IMR-90 (cell line): Measurements from ENCODE around the gene GPC6. TPM values are rescaled to one million over a fixed set of nuclear protein-coding genes. Genes with fewer than 3 reads are reported as not detected.

Experiments used
- ATAC-seq: fragments of 200-7000 bp; cut with Tn5 transposase; 2 replicates; pipeline ENCODE4 v1.9.1; 2020; ENCODE audit warnings: low read depth, mild to moderate bottlenecking, moderate library complexity
- BruUV-seq: library from RNA; stranded (reverse); fragments of 400-500 nt; replicated peaks from 2 replicates; lab custom pipeline; 2021; lab: Mats Ljungman, UMichigan
- CTCF ChIA-PET: fragments of 300-600 bp; formaldehyde crosslinking; extraction: SDS; loops from one replicate; lab custom pipeline; 2021; ENCODE audit warnings: antibody characterized with exemption; lab: Yijun Ruan, JAX
- POLR2A ChIA-PET: fragments of 300-600 bp; sonication (Branson Sonifier 250); formaldehyde crosslinking; loops from one replicate; lab custom pipeline; 2022; ENCODE audit warnings: antibody characterized with exemption; ENCODE audit not compliant: unreplicated experiment; lab: Charles Lee
- DNase-seq: peaks from one replicate; pipeline ENCODE4 v3.0.0; 2013
- H2AFZ ChIP-seq: replicated peaks from 2 replicates; pipeline ENCODE3; 2013; ENCODE audit warnings: low read length, mild to moderate bottlenecking; ENCODE audit not compliant: poor library complexity
- H2AK5ac ChIP-seq: 2 replicates; pipeline ENCODE4 v1.6.1; 2013; ENCODE audit warnings: low read depth, low read length, inconsistent platforms
- H2AK9ac ChIP-seq: replicated peaks from 2 replicates; pipeline ENCODE3; 2013; ENCODE audit warnings: mild to moderate bottlenecking, low read depth, low read length, moderate library complexity; ENCODE audit not compliant: poor library complexity
- H2BK120ac ChIP-seq: 2 replicates; pipeline ENCODE4 v1.6.1; 2013; ENCODE audit warnings: low read depth, low read length, inconsistent platforms
- H2BK15ac ChIP-seq: 3 replicates; pipeline ENCODE4 v1.6.1; 2013; ENCODE audit warnings: low read depth, low read length, inconsistent platforms
- H2BK20ac ChIP-seq: 2 replicates; pipeline ENCODE4 v1.6.1; 2013; ENCODE audit warnings: low read depth, mild to moderate bottlenecking, inconsistent platforms, low read length, moderate library complexity
- H2BK5ac ChIP-seq: 2 replicates; pipeline ENCODE4 v1.6.1; 2013; ENCODE audit warnings: mild to moderate bottlenecking, low read depth, low read length, inconsistent platforms; ENCODE audit not compliant: poor library complexity, severe bottlenecking
- H3K14ac ChIP-seq: replicated peaks from 2 replicates; pipeline ENCODE4 v1.6.1; 2013; ENCODE audit warnings: low read depth, low read length, inconsistent platforms
- H3K18ac ChIP-seq: 2 replicates; pipeline ENCODE4 v1.6.1; 2013; ENCODE audit warnings: low read depth, low read length, control low read depth
- H3K23ac ChIP-seq: 2 replicates; pipeline ENCODE4 v1.6.1; 2013; ENCODE audit warnings: low read depth, low read length, inconsistent platforms
- H3K27ac ChIP-seq: 2 replicates; pipeline ENCODE4 v1.5.1; 2013; ENCODE audit warnings: mild to moderate bottlenecking, control low read depth, low read length; ENCODE audit not compliant: insufficient read depth
- H3K27me3 ChIP-seq: 2 replicates; pipeline ENCODE4 v1.6.1; 2013; ENCODE audit warnings: low read length; ENCODE audit not compliant: control insufficient read depth, insufficient read depth
- H3K36me3 ChIP-seq: 2 replicates; pipeline ENCODE4 v1.6.1; 2013; ENCODE audit warnings: low read length, mixed read lengths; ENCODE audit not compliant: control insufficient read depth, insufficient read depth
- H3K4ac ChIP-seq: 2 replicates; pipeline ENCODE4 v1.6.1; 2013; ENCODE audit warnings: low read depth, low read length, inconsistent platforms
- H3K4me1 ChIP-seq: 2 replicates; pipeline ENCODE4 v1.6.1; 2013; ENCODE audit warnings: low read length, mixed read lengths; ENCODE audit not compliant: control insufficient read depth, insufficient read depth
- H3K4me2 ChIP-seq: 2 replicates; pipeline ENCODE4 v1.6.1; 2013; ENCODE audit warnings: low read depth, mild to moderate bottlenecking, control low read depth, low read length, moderate library complexity
- H3K4me3 ChIP-seq: 2 replicates; pipeline ENCODE4 v1.5.1; 2013; ENCODE audit warnings: low read depth, mild to moderate bottlenecking, control low read depth, low read length, moderate library complexity; ENCODE audit not compliant: insufficient read depth
- H3K56ac ChIP-seq: 2 replicates; pipeline ENCODE4 v1.6.1; 2013; ENCODE audit warnings: low read length, inconsistent platforms; ENCODE audit not compliant: insufficient read depth; ENCODE audit errors: extremely low read depth
- H3K79me1 ChIP-seq, 2 experiments: 2 replicates each; pipeline ENCODE4 v1.6.1; 2013; ENCODE audit warnings: low read length in 2 of 2, inconsistent platforms in 1 of 2, low read depth in 1 of 2
- H3K9ac ChIP-seq: 2 replicates; pipeline ENCODE4 v1.6.1; 2013; ENCODE audit warnings: low read depth, low read length, control low read depth
- H3K9me1 ChIP-seq: 2 replicates; pipeline ENCODE4 v1.6.1; 2013; ENCODE audit warnings: low read length, inconsistent platforms; ENCODE audit not compliant: insufficient read depth
- H3K9me3 ChIP-seq: 2 replicates; pipeline ENCODE4 v1.6.1; 2013; ENCODE audit warnings: low read length; ENCODE audit not compliant: control insufficient read depth, insufficient read depth
- H4K20me1 ChIP-seq: 2 replicates; pipeline ENCODE4 v1.6.1; 2013; ENCODE audit warnings: low read length, inconsistent platforms; ENCODE audit not compliant: insufficient read depth
- H4K5ac ChIP-seq: 2 replicates; pipeline ENCODE4 v1.6.1; 2013; ENCODE audit warnings: mild to moderate bottlenecking, low read depth, low read length, control low read depth
- H4K8ac ChIP-seq, 2 experiments: 2 replicates each; pipeline ENCODE4 v1.6.1; 2013; ENCODE audit warnings: low read depth in 2 of 2, low read length in 2 of 2, control low read depth in 1 of 2, inconsistent platforms in 1 of 2
- H4K91ac ChIP-seq: 2 replicates; pipeline ENCODE4 v1.6.1; 2013; ENCODE audit warnings: low read depth, low read length, inconsistent platforms; ENCODE audit not compliant: insufficient read depth
- BHLHE40 ChIP-seq: fragments of 150-350 bp; IDR thresholded peaks from 2 replicates; pipeline ENCODE4 v1.6.1; 2016; ENCODE audit warnings: mild to moderate bottlenecking, low read depth, low read length
- CEBPB ChIP-seq: IDR thresholded peaks from 2 replicates; pipeline ENCODE4 v1.6.1; 2012; ENCODE audit warnings: low read depth, low read length, improper control_type of control experiment
- CTCF ChIP-seq: conservative IDR thresholded peaks from 2 replicates; pipeline ENCODE4 v1.5.1; 2012; ENCODE audit warnings: mild to moderate bottlenecking, low read depth, low read length, improper control_type of control experiment
- MXI1 ChIP-seq: IDR thresholded peaks from 2 replicates; pipeline ENCODE4 v1.6.1; 2012; ENCODE audit warnings: low read depth, mild to moderate bottlenecking, low read length, moderate library complexity, borderline replicate concordance
- NFE2L2 ChIP-seq: fragments of 150-350 bp; IDR thresholded peaks from 2 replicates; pipeline ENCODE4 v1.6.1; 2016; ENCODE audit warnings: low read depth, mild to moderate bottlenecking, low read length
- RCOR1 ChIP-seq: IDR thresholded peaks from 2 replicates; pipeline ENCODE4 v1.6.1; 2012; ENCODE audit warnings: mild to moderate bottlenecking, low read length, improper control_type of control experiment; ENCODE audit not compliant: insufficient replicate concordance
- WGBS, 2 experiments: methylation state at CpG; one replicate each; pipeline versions ENCODE4 v1.1.5 to v1.1.7; 2013; ENCODE audit warnings: missing lambda C conversion rate in 2 of 2; ENCODE audit not compliant: insufficient read length in 1 of 2; ENCODE audit errors: extremely low coverage in 2 of 2; 5-methylcytosine and 5-hydroxymethylcytosine counted together
- dilution Hi-C: fragments of 300-500 bp; cut with HindIII; formaldehyde crosslinking; loops from one replicate; pipeline ENCODE4 v1.14.3; 2018; ENCODE audit warnings: low sequenced_read_pairs; ENCODE audit not compliant: unreplicated experiment
- in situ Hi-C: fragments of 300-500 bp; cut with MboI; formaldehyde crosslinking; loops from 3 replicates; pipeline ENCODE4 v1.14.3; 2019; ENCODE audit warnings: low sequenced_read_pairs, inconsistent platforms, mixed read lengths
- intact Hi-C: fragments of 100-400 bp; cut with micrococcal nuclease; formaldehyde crosslinking; loops from 2 replicates; pipeline ENCODE4 v1.10.0; 2022
- polyA plus RNA-seq, 3 experiments: library from polyadenylated mRNA; depleted of rRNA; stranded (reverse); fragments of >200 nt; gene quantifications; 2 replicates each; pipeline ENCODE4 v1.2.3, GENCODE V29; 2012; ENCODE audit warnings: low replicate concordance in 1 of 3
- total RNA-seq: library from RNA; depleted of rRNA; stranded (reverse); fragments of >200 nt; gene quantifications from 2 replicates; pipeline ENCODE4 v1.2.3, GENCODE V29; 2012

Gene GPC6
- total and polyA plus RNA-seq, 2 of the 4 experiments (the other 2 are of a cell fraction): 14.9 to 39.4 TPM

GRCh38 chr13:94009701-94010100, 783.1 kb downstream of the GPC6 start:
- no peaks in the 10 kb centered on the region for H3K9me3 ChIP-seq
- no TSS peak for BruUV-seq
- ATAC-seq (peak; percentile 71), DNase-seq (peak; percentile 64)
- ChIA-PET CTCF (no interaction called here), POLR2A (no interaction called here)
- TF ChIP-seq CEBPB: peak; percentile 65; the same call in 1 of the 2 replicates
- TF ChIP-seq BHLHE40: no peak
- no peak for TF ChIP-seq NFE2L2
- TF ChIP-seq RCOR1: no peak
- TF ChIP-seq CTCF: no peak
- no peak for TF ChIP-seq MXI1
- H3K18ac ChIP-seq: no peak overlapping the region
- H3K56ac ChIP-seq: no peak overlapping the region
- H3K4me3 ChIP-seq: no peak overlapping the region
- H3K79me1 ChIP-seq: no peaks in the 10 kb centered on the region
- no peak overlapping the region for H2AK9ac ChIP-seq
- no peak overlapping the region for H3K4me2 ChIP-seq
- H3K36me3 ChIP-seq: no peaks in the 10 kb centered on the region
- H3K23ac ChIP-seq: no peak overlapping the region
- H2BK15ac ChIP-seq: no peak overlapping the region
- dilution Hi-C loops: no loop called here
- intact Hi-C loops: no loop called here
- 0 out of 2 replicates have a peak, but pooled peaks cover 2% of the 10 kb centered on the region for H3K4me1 ChIP-seq
- H2BK20ac ChIP-seq: no peak overlapping the region
- no CpG with 5 or more reads among the region's 4 CpGs for WGBS, 2 experiments
- H2BK5ac ChIP-seq: no peak overlapping the region
- no peaks in the 10 kb centered on the region for H3K9me1 ChIP-seq
- H3K4ac ChIP-seq: no peak overlapping the region
- H4K20me1 ChIP-seq: no peaks in the 10 kb centered on the region
- H3K9ac ChIP-seq: no peak overlapping the region
- no peak overlapping the region for H2AFZ ChIP-seq
- no peak overlapping the region for H3K14ac ChIP-seq
- no peak overlapping the region for H2AK5ac ChIP-seq
- no peak overlapping the region for H4K5ac ChIP-seq
- H4K91ac ChIP-seq: no peak overlapping the region
- H3K27ac ChIP-seq: no peak overlapping the region
- in situ Hi-C loops: no loop called here
- H4K8ac ChIP-seq: no peak overlapping the region
- no peaks in the 10 kb centered on the region for H3K27me3 ChIP-seq
- no peak overlapping the region for H2BK120ac ChIP-seq
